RWPE1 (cell line): ENCODE data around the gene PDE5A.

Experiments
- CTCF ChIA-PET: fragments of 350-600 bp; sonication (Branson Sonifier 250); formaldehyde crosslinking; extraction: SDS; loops from one replicate; lab custom pipeline; 2021; lab: Yijun Ruan, JAX
- POLR2A ChIA-PET: fragments of 400-600 bp; formaldehyde crosslinking; extraction: SDS; loops from one replicate; lab custom pipeline; 2020; ENCODE audit warnings: antibody characterized with exemption; ENCODE audit not compliant: low non-redundant PET; lab: Yijun Ruan, JAX
- DNase-seq: peaks from one replicate; pipeline ENCODE4 v3.0.0; 2012; ENCODE audit warnings: low spot score
- H3K27ac ChIP-seq: fragments of 450-650 bp; 2 replicates; pipeline ENCODE4 v1.5.1; 2017
- TF ChIP-seq, protein P1 (sequence below): fragments of 450-650 bp; conservative IDR thresholded peaks from 2 replicates; pipeline ENCODE4 v1.5.1; 2017; ENCODE audit warnings: low read depth, mild to moderate bottlenecking

PDE5A gene

DNA sequence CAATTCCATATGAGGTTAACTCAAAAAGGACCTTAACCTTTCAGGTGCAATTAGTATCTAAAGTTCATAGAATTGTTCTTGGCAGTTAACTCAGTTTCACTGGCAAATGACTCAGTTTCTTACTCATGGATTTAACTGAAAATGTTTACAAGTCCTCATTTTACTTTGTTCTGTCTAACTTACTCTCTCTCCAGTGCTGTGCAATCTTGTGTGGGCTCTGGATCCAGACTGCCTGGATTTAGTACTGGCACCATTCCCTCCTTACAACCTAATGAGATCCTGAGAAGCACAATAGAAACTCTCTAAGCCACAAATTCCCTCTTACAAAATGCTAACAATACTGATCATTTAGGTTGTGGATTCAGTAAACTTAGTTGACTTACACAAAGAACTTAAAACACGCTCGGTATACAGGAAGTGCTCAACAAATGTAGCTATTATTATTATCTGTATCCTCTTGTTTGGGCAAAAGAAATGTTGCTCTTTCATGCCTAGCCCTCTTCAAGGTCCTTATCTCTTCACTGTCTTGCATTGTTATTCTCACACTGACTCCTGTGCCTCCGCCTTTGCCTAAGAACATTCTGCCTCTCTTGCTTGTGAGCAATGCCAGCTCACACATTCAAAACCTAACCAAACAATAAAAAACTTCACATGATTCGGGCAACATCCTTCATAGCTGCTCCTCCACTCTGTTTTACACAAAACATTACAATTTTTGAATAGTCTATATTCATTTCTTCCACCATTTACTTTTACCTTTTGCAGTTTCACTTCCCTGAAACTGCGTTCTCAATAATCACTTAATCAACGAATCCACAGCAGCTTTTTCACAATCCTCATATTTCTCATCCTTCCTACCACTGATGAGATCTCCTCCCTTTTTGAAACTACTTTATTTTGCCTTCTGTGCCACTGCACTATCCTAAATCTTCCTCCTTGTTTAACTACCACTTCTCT lies 91.8 kb downstream of the PDE5A start:
- CTCF ChIA-PET = interaction anchor here (0.6 kb wide), 1 partner anchor 220 kb away, joined by 3 read pairs; no protein-coding TSS in a partner anchor
- no peak for DNase-seq

DNA sequence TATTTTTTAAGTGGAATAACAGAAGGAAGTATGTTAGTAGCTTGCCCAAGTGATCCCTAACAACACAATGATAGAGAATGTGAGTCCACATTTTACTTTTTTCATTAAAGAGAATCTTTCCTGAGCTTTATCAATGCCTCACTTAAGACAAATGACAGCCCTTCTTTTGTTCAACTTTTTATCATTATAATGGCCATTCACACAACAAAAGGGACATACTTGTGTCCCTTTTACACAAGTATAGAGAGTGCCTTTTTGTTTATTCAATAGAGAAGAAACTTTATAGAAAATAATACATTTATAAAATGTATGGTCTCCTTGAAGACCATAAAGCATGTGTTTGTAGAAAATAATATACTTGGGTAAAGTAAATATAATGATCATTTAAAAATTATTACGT lies 96.3 kb downstream of the PDE5A start:
- ChIA-PET CTCF (interaction anchor here (1.0 kb wide), 1 partner anchor 27 kb away, joined by 3 read pairs; no protein-coding TSS in a partner anchor), POLR2A (no interaction called here)
- TF ChIP-seq, protein P1, sequence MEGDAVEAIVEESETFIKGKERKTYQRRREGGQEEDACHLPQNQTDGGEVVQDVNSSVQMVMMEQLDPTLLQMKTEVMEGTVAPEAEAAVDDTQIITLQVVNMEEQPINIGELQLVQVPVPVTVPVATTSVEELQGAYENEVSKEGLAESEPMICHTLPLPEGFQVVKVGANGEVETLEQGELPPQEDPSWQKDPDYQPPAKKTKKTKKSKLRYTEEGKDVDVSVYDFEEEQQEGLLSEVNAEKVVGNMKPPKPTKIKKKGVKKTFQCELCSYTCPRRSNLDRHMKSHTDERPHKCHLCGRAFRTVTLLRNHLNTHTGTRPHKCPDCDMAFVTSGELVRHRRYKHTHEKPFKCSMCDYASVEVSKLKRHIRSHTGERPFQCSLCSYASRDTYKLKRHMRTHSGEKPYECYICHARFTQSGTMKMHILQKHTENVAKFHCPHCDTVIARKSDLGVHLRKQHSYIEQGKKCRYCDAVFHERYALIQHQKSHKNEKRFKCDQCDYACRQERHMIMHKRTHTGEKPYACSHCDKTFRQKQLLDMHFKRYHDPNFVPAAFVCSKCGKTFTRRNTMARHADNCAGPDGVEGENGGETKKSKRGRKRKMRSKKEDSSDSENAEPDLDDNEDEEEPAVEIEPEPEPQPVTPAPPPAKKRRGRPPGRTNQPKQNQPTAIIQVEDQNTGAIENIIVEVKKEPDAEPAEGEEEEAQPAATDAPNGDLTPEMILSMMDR = no peak
- DNase-seq = no peak
- H3K27ac ChIP-seq = no peak overlapping the region

More for the DNA sequence above, 91.8 kb downstream of the PDE5A start:
- TF ChIP-seq, protein P1 = no peak
- POLR2A ChIA-PET = no interaction called here
- H3K27ac ChIP-seq = no peak overlapping the region

DNA sequence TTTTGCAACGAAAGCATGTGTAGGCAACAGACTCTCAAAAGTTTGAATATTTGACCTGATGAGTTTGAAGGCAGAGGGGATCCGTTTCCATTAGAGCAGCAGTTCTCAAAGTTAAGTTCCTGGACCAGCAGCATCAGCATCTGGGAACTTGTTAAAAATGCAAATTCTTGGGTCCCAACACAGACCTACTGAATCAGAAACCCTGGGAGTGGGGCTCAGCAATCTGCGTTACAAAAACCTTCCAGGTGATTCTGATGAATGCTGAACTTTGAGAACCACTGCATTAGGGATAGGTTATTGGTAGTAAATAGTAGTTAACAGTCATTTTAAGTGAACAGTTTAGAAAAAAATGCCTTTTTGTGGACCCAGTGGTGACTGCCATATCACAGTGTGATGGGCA lies 98.8 kb downstream of the PDE5A start:
- H3K27ac ChIP-seq = no peak overlapping the region
- POLR2A ChIA-PET = no interaction called here
- CTCF ChIA-PET = interaction anchor here (0.6 kb wide), 1 partner anchor 10 kb away, joined by 3 read pairs; no protein-coding TSS in a partner anchor
- TF ChIP-seq, protein P1 = no peak
- DNase-seq = no peak

DNA sequence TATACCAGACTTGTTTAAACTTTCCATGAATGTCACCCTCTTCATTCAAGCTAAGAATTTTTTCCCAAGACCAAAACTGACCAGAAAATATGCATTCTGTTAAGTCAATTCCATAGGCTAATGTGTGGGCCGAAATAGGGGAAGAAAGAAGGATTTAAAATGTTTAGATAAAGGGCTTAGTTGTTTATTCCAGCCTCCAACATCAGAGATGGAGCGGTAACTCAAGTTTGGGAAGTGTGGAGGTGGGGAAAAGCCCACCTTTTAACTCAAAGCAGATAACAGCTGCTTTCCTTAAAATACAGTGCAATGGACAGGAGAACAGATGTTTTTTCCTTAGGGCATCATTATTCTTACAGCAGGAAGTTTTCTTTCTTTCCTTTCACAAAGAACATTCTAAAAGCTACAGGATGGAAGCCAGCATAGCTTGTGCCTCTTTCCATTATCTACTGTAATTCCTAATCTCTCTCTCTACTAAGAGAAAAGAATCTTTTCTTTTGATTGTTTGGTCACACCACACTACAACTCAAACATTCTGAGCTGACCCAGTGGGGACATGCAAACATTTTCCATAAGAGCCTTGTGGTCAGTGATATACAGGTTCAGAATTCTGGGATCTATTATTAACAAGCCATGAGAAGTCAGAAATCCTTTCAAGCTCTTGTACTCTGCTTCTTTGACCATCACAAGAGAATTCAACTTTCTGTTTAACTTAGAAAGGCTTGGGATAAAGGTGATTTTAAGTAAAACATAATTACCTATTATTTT lies 101.6 kb downstream of the PDE5A start:
- ChIA-PET POLR2A (no interaction called here), CTCF (no interaction called here)
- DNase-seq = no peak
- no peak overlapping the region for H3K27ac ChIP-seq
- TF ChIP-seq, protein P1 = no peak

DNA sequence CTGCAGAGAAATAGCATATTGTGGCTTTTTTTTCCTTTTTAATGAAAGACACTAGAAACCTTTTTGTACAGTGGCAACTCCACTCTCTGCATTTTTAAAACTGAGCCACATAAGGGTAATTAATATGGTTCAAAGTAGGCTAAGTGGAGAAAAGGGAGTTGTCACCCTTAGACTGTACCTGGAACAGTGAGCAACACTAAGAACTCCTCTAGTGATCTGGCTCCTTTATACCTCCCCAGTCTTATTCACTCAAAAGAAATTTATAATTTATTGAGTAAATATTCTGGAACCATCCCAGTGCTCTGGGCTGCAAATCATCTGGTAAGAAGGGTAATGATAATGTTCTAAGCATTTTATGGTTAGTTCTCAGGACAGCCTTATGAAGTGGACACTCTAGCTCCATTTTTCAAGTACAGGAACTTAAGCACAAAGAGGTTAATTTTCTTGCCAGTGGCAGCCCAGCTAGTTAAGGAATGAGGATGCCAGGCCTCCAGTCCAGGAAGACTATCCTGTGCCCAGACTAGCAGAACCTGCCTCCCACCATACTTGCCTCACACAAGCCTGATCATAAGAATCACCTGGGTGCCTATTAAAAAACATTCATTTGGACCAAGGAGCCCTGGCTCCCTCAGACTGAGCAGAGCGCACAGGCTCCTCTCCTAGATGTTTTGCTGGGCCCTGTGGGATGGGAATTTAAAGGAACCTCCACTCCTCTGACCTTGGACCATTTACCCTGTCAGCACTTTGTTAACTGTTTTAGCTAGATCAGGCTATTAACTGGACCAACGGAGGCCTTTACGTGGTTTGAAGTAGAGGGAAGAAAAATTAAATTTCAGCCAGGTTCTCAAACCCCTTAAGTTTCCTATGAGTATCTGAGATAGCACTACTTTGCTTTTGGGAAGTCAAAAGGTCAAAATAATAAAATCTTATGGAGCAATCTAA lies 102.6 kb downstream of the PDE5A start:
- TF ChIP-seq, protein P1 = no peak
- ChIA-PET POLR2A (no interaction called here), CTCF (interaction anchor here (0.6 kb wide), 1 partner anchor 559 kb away, joined by 3 read pairs; no protein-coding TSS in a partner anchor)
- no peak for DNase-seq
- H3K27ac ChIP-seq = no peak overlapping the region
